GM18505 (cell line): Measurements from ENCODE around the gene SORCS2.

Experiments used
- ATAC-seq: cut with Tn5 transposase; IDR thresholded peaks from one replicate; pipeline ENCODE4 v1.9.1; 2021; ENCODE audit not compliant: unreplicated experiment
- POLR2A ChIP-seq: IDR thresholded peaks from 4 replicates; pipeline ENCODE4 v1.6.1; 2011; ENCODE audit warnings: borderline replicate concordance; ENCODE audit not compliant: insufficient read depth, insufficient read length; ENCODE audit errors: extremely low read depth

SORCS2 gene

GRCh38 chr4:7299010-7299907 is 106.9 kb downstream of the SORCS2 start:
- ATAC-seq = no peak
- TF ChIP-seq POLR2A = no peak

GRCh38 chr4:7299908-7300710 is 107.8 kb downstream of the SORCS2 start:
- ATAC-seq = no peak
- no peak for TF ChIP-seq POLR2A

- no peak for TF ChIP-seq POLR2A
- ATAC-seq = no peak
These were observed 108.4 kb downstream of the SORCS2 start for GRCh38 chr4:7300711-7301095.

- ATAC-seq = no peak
- no peak for TF ChIP-seq POLR2A
These were observed 108.9 kb downstream of the SORCS2 start for GRCh38 chr4:7301126-7301785.

GRCh38 chr4:7301846-7302630 is 109.7 kb downstream of the SORCS2 start:
- TF ChIP-seq POLR2A = no peak
- no peak for ATAC-seq

- no peak for TF ChIP-seq POLR2A
These were observed 110.6 kb downstream of the SORCS2 start for GRCh38 chr4:7302781-7303404.

GRCh38 chr4:7303561-7303960 is 111.2 kb downstream of the SORCS2 start:
- ATAC-seq = no peak
- TF ChIP-seq POLR2A = no peak

More at GRCh38 chr4:7302781-7303404, 110.6 kb downstream of the SORCS2 start:
- ATAC-seq = no peak

- ATAC-seq = no peak
- TF ChIP-seq POLR2A = no peak
These were observed 112.1 kb downstream of the SORCS2 start for GRCh38 chr4:7304436-7304835.

GRCh38 chr4:7306021-7306965 is 114.0 kb downstream of the SORCS2 start:
- ATAC-seq = no peak
- no peak for TF ChIP-seq POLR2A

GRCh38 chr4:7306986-7307385 is 114.6 kb downstream of the SORCS2 start:
- no peak for TF ChIP-seq POLR2A
- no peak for ATAC-seq

GRCh38 chr4:7307394-7308099 is 115.2 kb downstream of the SORCS2 start:
- no peak for ATAC-seq
- no peak for TF ChIP-seq POLR2A
